HEK293 (cell line): ENCODE data around the gene PAXX.

ENCODE experiments used
- GLIS2 ChIP-seq: fragments of 450-650 bp; formaldehyde crosslinking; IDR thresholded peaks from 2 replicates; pipeline ENCODE4 v1.5.1; 2016; ENCODE audit warnings: missing biosample characterization, missing genetic modification characterization
- MYNN ChIP-seq: fragments of 450-650 bp; formaldehyde crosslinking; IDR thresholded peaks from 2 replicates; pipeline ENCODE4 v1.5.1; 2016; ENCODE audit warnings: missing biosample characterization, missing genetic modification characterization, borderline replicate concordance
- ZNF133 ChIP-seq: fragments of 450-650 bp; formaldehyde crosslinking; IDR thresholded peaks from 2 replicates; pipeline ENCODE4 v1.5.1; 2016; ENCODE audit warnings: missing biosample characterization, missing genetic modification characterization
- ZNF391 ChIP-seq: fragments of 450-650 bp; formaldehyde crosslinking; IDR thresholded peaks from 2 replicates; pipeline ENCODE4 v1.5.1; 2016; ENCODE audit warnings: low read depth, missing biosample characterization, missing genetic modification characterization, borderline replicate concordance
- ZNF660 ChIP-seq: fragments of 450-650 bp; IDR thresholded peaks from 2 replicates; pipeline ENCODE4 v1.5.1; 2018; ENCODE audit warnings: missing biosample characterization, mild to moderate bottlenecking, missing genetic modification characterization
- TF ChIP-seq, protein P1 (sequence below): IDR thresholded peaks from 2 replicates; pipeline ENCODE4 v1.6.1; 2011; ENCODE audit warnings: mild to moderate bottlenecking, low read depth, low read length, borderline replicate concordance
- TF ChIP-seq, protein P2 (sequence below): fragments of 450-650 bp; IDR thresholded peaks from 2 replicates; pipeline ENCODE4 v1.5.1; 2018; ENCODE audit warnings: missing biosample characterization, mild to moderate bottlenecking, missing genetic modification characterization
- TF ChIP-seq, protein P3 (sequence below): fragments of 450-650 bp; formaldehyde crosslinking; IDR thresholded peaks from 2 replicates; pipeline ENCODE4 v1.5.1; 2016; ENCODE audit warnings: missing biosample characterization, missing genetic modification characterization
- TF ChIP-seq, protein P4 (sequence below): fragments of 450-650 bp; formaldehyde crosslinking; IDR thresholded peaks from 2 replicates; pipeline ENCODE4 v1.5.1; 2016; ENCODE audit warnings: missing biosample characterization, missing genetic modification characterization

DNA sequence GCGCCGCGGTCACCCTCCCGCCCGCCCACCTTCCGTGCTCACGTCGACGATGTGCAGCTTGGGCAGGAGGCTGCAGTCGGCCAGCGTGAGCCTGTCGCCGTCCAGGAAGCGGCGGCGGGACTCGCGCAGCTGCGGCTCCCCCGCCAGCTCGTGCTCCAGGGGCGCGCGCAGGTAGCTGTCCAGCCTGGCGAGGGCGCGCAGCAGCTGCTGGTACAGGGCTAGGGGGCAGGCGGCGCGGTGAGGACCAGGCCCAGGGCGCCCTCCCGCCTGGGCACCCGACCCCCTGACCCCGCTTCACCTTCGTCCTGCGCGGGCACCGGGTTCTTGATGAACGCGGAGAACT lies 2.6 kb downstream of the PAXX start:
- TF ChIP-seq, protein P1, sequence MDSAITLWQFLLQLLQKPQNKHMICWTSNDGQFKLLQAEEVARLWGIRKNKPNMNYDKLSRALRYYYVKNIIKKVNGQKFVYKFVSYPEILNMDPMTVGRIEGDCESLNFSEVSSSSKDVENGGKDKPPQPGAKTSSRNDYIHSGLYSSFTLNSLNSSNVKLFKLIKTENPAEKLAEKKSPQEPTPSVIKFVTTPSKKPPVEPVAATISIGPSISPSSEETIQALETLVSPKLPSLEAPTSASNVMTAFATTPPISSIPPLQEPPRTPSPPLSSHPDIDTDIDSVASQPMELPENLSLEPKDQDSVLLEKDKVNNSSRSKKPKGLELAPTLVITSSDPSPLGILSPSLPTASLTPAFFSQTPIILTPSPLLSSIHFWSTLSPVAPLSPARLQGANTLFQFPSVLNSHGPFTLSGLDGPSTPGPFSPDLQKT, result no peak
- TF ChIP-seq GLIS2 (tag by site-specific recombination) (no peak), ZNF133 (tag by site-specific recombination) (no peak), ZNF391 (tag by site-specific recombination) (no peak), MYNN (tag by site-specific recombination) (no peak), ZNF660 (tag by site-specific recombination) (no peak)
- TF ChIP-seq, protein P2, sequence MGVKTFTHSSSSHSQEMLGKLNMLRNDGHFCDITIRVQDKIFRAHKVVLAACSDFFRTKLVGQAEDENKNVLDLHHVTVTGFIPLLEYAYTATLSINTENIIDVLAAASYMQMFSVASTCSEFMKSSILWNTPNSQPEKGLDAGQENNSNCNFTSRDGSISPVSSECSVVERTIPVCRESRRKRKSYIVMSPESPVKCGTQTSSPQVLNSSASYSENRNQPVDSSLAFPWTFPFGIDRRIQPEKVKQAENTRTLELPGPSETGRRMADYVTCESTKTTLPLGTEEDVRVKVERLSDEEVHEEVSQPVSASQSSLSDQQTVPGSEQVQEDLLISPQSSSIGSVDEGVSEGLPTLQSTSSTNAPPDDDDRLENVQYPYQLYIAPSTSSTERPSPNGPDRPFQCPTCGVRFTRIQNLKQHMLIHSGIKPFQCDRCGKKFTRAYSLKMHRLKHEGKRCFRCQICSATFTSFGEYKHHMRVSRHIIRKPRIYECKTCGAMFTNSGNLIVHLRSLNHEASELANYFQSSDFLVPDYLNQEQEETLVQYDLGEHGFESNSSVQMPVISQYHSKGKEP (tag by site-specific recombination), result no peak
- TF ChIP-seq, protein P3, sequence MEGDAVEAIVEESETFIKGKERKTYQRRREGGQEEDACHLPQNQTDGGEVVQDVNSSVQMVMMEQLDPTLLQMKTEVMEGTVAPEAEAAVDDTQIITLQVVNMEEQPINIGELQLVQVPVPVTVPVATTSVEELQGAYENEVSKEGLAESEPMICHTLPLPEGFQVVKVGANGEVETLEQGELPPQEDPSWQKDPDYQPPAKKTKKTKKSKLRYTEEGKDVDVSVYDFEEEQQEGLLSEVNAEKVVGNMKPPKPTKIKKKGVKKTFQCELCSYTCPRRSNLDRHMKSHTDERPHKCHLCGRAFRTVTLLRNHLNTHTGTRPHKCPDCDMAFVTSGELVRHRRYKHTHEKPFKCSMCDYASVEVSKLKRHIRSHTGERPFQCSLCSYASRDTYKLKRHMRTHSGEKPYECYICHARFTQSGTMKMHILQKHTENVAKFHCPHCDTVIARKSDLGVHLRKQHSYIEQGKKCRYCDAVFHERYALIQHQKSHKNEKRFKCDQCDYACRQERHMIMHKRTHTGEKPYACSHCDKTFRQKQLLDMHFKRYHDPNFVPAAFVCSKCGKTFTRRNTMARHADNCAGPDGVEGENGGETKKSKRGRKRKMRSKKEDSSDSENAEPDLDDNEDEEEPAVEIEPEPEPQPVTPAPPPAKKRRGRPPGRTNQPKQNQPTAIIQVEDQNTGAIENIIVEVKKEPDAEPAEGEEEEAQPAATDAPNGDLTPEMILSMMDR, result no peak
- TF ChIP-seq, protein P4, sequence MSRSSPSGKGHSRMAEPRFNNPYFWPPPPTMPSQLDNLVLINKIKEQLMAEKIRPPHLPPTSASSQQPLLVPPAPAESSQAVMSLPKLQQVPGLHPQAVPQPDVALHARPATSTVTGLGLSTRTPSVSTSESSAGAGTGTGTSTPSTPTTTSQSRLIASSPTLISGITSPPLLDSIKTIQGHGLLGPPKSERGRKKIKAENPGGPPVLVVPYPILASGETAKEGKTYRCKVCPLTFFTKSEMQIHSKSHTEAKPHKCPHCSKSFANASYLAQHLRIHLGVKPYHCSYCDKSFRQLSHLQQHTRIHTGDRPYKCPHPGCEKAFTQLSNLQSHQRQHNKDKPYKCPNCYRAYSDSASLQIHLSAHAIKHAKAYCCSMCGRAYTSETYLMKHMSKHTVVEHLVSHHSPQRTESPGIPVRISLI (tag by site-specific recombination), result no peak
